Prostate gland (tissue), 2 donors: ENCODE results near the gene ASIC1.

ENCODE experiments used
- CTCF ChIP-seq, 4 experiments: fragments of 200-600 bp in 2 of 4; fragments of 450-650 bp in 2 of 4; sonication (generic) in 2 of 4; IDR thresholded peaks; 1 replicate in 3 of 4; 2 replicates in 1 of 4; pipeline ENCODE4 v1.5.1; 2016 to 2019; ENCODE audit warnings: antibody characterized with exemption in 4 of 4, mild to moderate bottlenecking in 2 of 4, moderate library complexity in 2 of 4
- POLR2A ChIP-seq: fragments of 450-650 bp; IDR thresholded peaks from one replicate; pipeline ENCODE4 v1.6.1; 2016; ENCODE audit warnings: antibody characterized with exemption, mild to moderate bottlenecking
- POLR2AphosphoS5 ChIP-seq: sonication (generic); formaldehyde crosslinking; IDR thresholded peaks from one replicate; pipeline ENCODE4 v1.6.1; 2017; ENCODE audit warnings: antibody characterized with exemption

GRCh38 chr12:50110762-50111351 lies 53.5 kb downstream of the ASIC1 start:
- TF ChIP-seq POLR2A (no peak), CTCF (IDR thresholded peaks at IDR 0.05) (no peak), POLR2AphosphoS5 (no peak)
